Thyroid gland (tissue), 4 donors: Measurements from ENCODE around the gene DDC. TPM values are rescaled to one million over a fixed set of nuclear protein-coding genes. Genes with fewer than 3 reads are reported as not detected.
"Not testable (repeated sequence)": the region's sequence is repeated elsewhere in the genome, so short reads cannot be mapped to it uniquely, and the experiment has no call there.

ENCODE experiments used
- DNase-seq, 2 donors: peaks; one replicate each; pipeline ENCODE4 v3.0.0-alpha.2; 2019
- H3K27ac ChIP-seq, 3 donors: fragments of 200-600 bp; sonication (generic); 1 replicate in 2 of 3; 2 replicates in 1 of 3; pipeline ENCODE4 v1.5.1; 2016 to 2019; ENCODE audit warnings: mild to moderate bottlenecking in 1 of 3, moderate library complexity in 1 of 3
- H3K27me3 ChIP-seq: fragments of 200-600 bp; sonication (generic); one replicate; pipeline ENCODE4 v1.5.1; 2019
- H3K36me3 ChIP-seq, 2 donors: fragments of 200-600 bp; sonication (generic); one replicate each; pipeline ENCODE4 v1.5.1; 2016 to 2019
- H3K4me1 ChIP-seq, 2 donors: fragments of 200-600 bp; sonication (generic); one replicate each; pipeline ENCODE4 v1.5.1; 2017 to 2019
- H3K4me3 ChIP-seq, 3 donors: fragments of 200-600 bp; sonication (generic); replicated peaks in 1 of 3; 1 replicate in 2 of 3; 2 replicates in 1 of 3; pipeline ENCODE4 v1.5.1; 2016; ENCODE audit warnings: mild to moderate bottlenecking in 1 of 3
- H3K9me3 ChIP-seq: fragments of 200-600 bp; sonication (generic); one replicate; pipeline ENCODE4 v1.5.1; 2017
- CTCF ChIP-seq, 6 experiments: fragments of 200-600 bp in 3 of 6; fragments of 450-650 bp in 3 of 6; sonication (generic) in 3 of 6; IDR thresholded peaks; one replicate each; pipeline ENCODE4 v1.5.1; 2016 to 2019; ENCODE audit warnings: antibody characterized with exemption in 6 of 6, mild to moderate bottlenecking in 2 of 6, inconsistent platforms in 1 of 6, moderate library complexity in 1 of 6
- POLR2A ChIP-seq, 2 donors: fragments of 450-650 bp; IDR thresholded peaks; one replicate each; pipeline ENCODE4 v1.6.1; 2017; ENCODE audit warnings: antibody characterized with exemption in 2 of 2, mild to moderate bottlenecking in 2 of 2, moderate library complexity in 1 of 2
- WGBS, 2 donors: methylation state at CpG; one replicate each; pipeline ENCODE4 v1.1.5; 2017; 5-methylcytosine and 5-hydroxymethylcytosine counted together
- intact Hi-C: fragments of 100-400 bp; cut with DNase I; formaldehyde crosslinking; loops from one replicate; pipeline ENCODE4 v1.15.1; 2023
- total RNA-seq, 4 donors: library from RNA; depleted of rRNA; stranded (reverse); fragments of >200 nt; gene quantifications; one replicate each; pipeline ENCODE4 v1.2.3, GENCODE V29; 2016

The DDC gene
- total RNA-seq, 4 donors from 2014 or later: 2.7 TPM; not detected in 3

GRCh38 chr7:50538478-50538877 lies 26.7 kb downstream of the DDC start:
- H3K27ac ChIP-seq: no peak overlapping the region
- H3K4me1 ChIP-seq: no peaks in the 10 kb centered on the region
- H3K4me3 ChIP-seq: no peak overlapping the region
- H3K36me3 ChIP-seq: no peaks in the 10 kb centered on the region
- intact Hi-C loops: no loop called here
- DNase-seq: no peak
- no peaks in the 10 kb centered on the region for H3K9me3 ChIP-seq
- WGBS, 2 donors: 95 to 96% methylated on average over 4 of the region's 4 CpGs
- no peaks in the 10 kb centered on the region for H3K27me3 ChIP-seq
- no peak for TF ChIP-seq POLR2A (IDR thresholded peaks at IDR 0.05)

- Histone ChIP-seq H3K27ac (no peak overlapping the region), H3K9me3 (no peaks in the 10 kb centered on the region), H3K36me3 (no peaks in the 10 kb centered on the region), H3K4me1 (no peaks in the 10 kb centered on the region), H3K4me3 (no peak overlapping the region), H3K27me3 (no peaks in the 10 kb centered on the region)
- intact Hi-C loops: no loop called here
- no peak for DNase-seq
- WGBS, 2 donors: 74 to 78% methylated on average over 8 of the region's 8 CpGs
- TF ChIP-seq CTCF (IDR thresholded peaks at IDR 0.05): no peak
- no peak for TF ChIP-seq POLR2A (IDR thresholded peaks at IDR 0.05)
Observed at GRCh38 chr7:50537417-50537816, 27.8 kb downstream of the DDC start.

- H3K27ac ChIP-seq, DNase-seq, H3K9me3 ChIP-seq, H3K4me1 ChIP-seq, H3K36me3 ChIP-seq, H3K27me3 ChIP-seq, intact Hi-C loops, H3K4me3 ChIP-seq: not testable (repeated sequence)
- 85 to 90% methylated on average over 7 of the region's 7 CpGs for WGBS, 2 donors
Observed at GRCh38 chr7:50535291-50535711, 29.9 kb downstream of the DDC start.

- WGBS, 2 donors: 64 to 77% methylated on average over 12 of the region's 12 CpGs
- intact Hi-C loops: no loop called here
Observed at GRCh38 chr7:50534690-50535290, 30.4 kb downstream of the DDC start.

GRCh38 chr7:50533866-50534265 lies 31.3 kb downstream of the DDC start:
- 81 to 95% methylated on average over 3 of the region's 3 CpGs for WGBS, 2 donors
- no peaks in the 10 kb centered on the region for H3K9me3 ChIP-seq
- no peak overlapping the region for H3K27ac ChIP-seq
- no peak overlapping the region for H3K4me3 ChIP-seq
- H3K36me3 ChIP-seq: no peaks in the 10 kb centered on the region
- no peak for DNase-seq
- no peaks in the 10 kb centered on the region for H3K4me1 ChIP-seq
- intact Hi-C loops: no loop called here
- no peaks in the 10 kb centered on the region for H3K27me3 ChIP-seq
- TF ChIP-seq POLR2A (IDR thresholded peaks at IDR 0.05): no peak
- TF ChIP-seq CTCF (IDR thresholded peaks at IDR 0.05): no peak

More at GRCh38 chr7:50534690-50535290, 30.4 kb downstream of the DDC start:
- no peak for DNase-seq
- no peak for TF ChIP-seq POLR2A (IDR thresholded peaks at IDR 0.05)
- no peak for TF ChIP-seq CTCF (IDR thresholded peaks at IDR 0.05)
- no peak overlapping the region for H3K27ac ChIP-seq
- no peaks in the 10 kb centered on the region for H3K9me3 ChIP-seq
- H3K36me3 ChIP-seq: no peaks in the 10 kb centered on the region
- H3K4me3 ChIP-seq: no peak overlapping the region
- H3K27me3 ChIP-seq: no peaks in the 10 kb centered on the region
- H3K4me1 ChIP-seq: no peaks in the 10 kb centered on the region

GRCh38 chr7:50531928-50532327 lies 33.3 kb downstream of the DDC start:
- no peak overlapping the region for H3K4me3 ChIP-seq
- WGBS, 2 donors: 80 to 81% methylated on average over 7 of the region's 7 CpGs
- intact Hi-C loops: no loop called here

More at GRCh38 chr7:50531928-50532327, 33.3 kb downstream of the DDC start:
- TF ChIP-seq POLR2A (IDR thresholded peaks at IDR 0.05) (no peak), CTCF (IDR thresholded peaks at IDR 0.05) (no peak)
- H3K4me1 ChIP-seq: no peaks in the 10 kb centered on the region
- no peaks in the 10 kb centered on the region for H3K9me3 ChIP-seq
- DNase-seq: no peak
- H3K27me3 ChIP-seq: no peaks in the 10 kb centered on the region
- H3K36me3 ChIP-seq: no peaks in the 10 kb centered on the region
- H3K27ac ChIP-seq: no peak overlapping the region
